Kidney (tissue), 14 donors: Measurements from ENCODE around the gene SLC25A11. TPM values are rescaled to one million over a fixed set of nuclear protein-coding genes. Genes with fewer than 3 reads are reported as not detected.

Experiments used
- DNase-seq, 5 donors: peaks; one replicate each; pipeline ENCODE4 v3.0.0-alpha.2; 2013 to 2020
- FAIRE-seq: peaks from 2 replicates; lab custom pipeline; 2012; peaks lifted over from hg19 to GRCh38; lab: Jason Lieb, UNC
- H3K27ac ChIP-seq, 2 donors: one replicate each; pipeline ENCODE4 v1.7.0; 2013; ENCODE audit warnings: low read depth in 2 of 2, low read length in 2 of 2, inconsistent platforms in 1 of 2
- H3K27me3 ChIP-seq: one replicate; pipeline ENCODE4 v1.7.1; 2013; ENCODE audit warnings: low read length, inconsistent platforms; ENCODE audit not compliant: control insufficient read depth, insufficient read depth
- H3K36me3 ChIP-seq, 3 donors: one replicate each; pipeline versions ENCODE4 v1.7.0 to v1.7.1; 2013; ENCODE audit warnings: low read length in 3 of 3, control low read depth in 1 of 3, inconsistent platforms in 1 of 3; ENCODE audit not compliant: insufficient read depth in 3 of 3, control insufficient read depth in 2 of 3
- H3K4me1 ChIP-seq, 3 donors: one replicate each; pipeline versions ENCODE4 v1.7.0 to v1.7.1; 2013; ENCODE audit warnings: low read length in 3 of 3, inconsistent platforms in 1 of 3, low read depth in 1 of 3; ENCODE audit not compliant: control insufficient read depth in 2 of 3, insufficient read depth in 2 of 3
- H3K4me3 ChIP-seq, 3 donors: one replicate each; pipeline versions ENCODE4 v1.7.0 to v1.8.1; 2013; ENCODE audit warnings: low read length in 3 of 3, control low read depth in 1 of 3, inconsistent platforms in 1 of 3
- H3K9ac ChIP-seq, 3 donors: one replicate each; pipeline versions ENCODE4 v1.7.0 to v1.7.1; 2013; ENCODE audit warnings: low read length in 3 of 3, control low read depth in 1 of 3, inconsistent platforms in 1 of 3
- H3K9me3 ChIP-seq, 3 donors: one replicate each; pipeline versions ENCODE4 v1.7.0 to v1.7.1; 2013; ENCODE audit warnings: low read length in 3 of 3, control low read depth in 1 of 3, inconsistent platforms in 1 of 3; ENCODE audit not compliant: control insufficient read depth in 2 of 3, insufficient read depth in 1 of 3
- intact Hi-C: fragments of 100-400 bp; cut with DNase I; formaldehyde crosslinking; loops from one replicate; pipeline ENCODE4 v1.11.1; 2022
- polyA plus RNA-seq: library from polyadenylated mRNA; stranded (reverse); fragments of 350-450 nt; fragmentation: Illumina TruSeq; extraction: RNeasy Lipid Tissue Mini Kit (QIAGEN cat#74804); gene quantifications from one replicate; pipeline ENCODE4 v1.2.3, GENCODE V29; 2014; ENCODE audit warnings: low read depth, low replicate concordance; ENCODE audit not compliant: insufficient read depth
- total RNA-seq: library from RNA; stranded (reverse); fragmentation: NEBNext Ultra II Directional; extraction: Animal tissue kit (Norgen Biotek cat#: 25700); gene quantifications from one replicate; pipeline ENCODE4 v1.2.1, GENCODE V29; 2021
- TF ChIP-seq, protein P1 (sequence below): IDR thresholded peaks from 3 replicates; pipeline ENCODE4 v1.5.1; 2012; ENCODE audit warnings: mild to moderate bottlenecking, moderate library complexity, borderline replicate concordance; ENCODE audit not compliant: insufficient read depth; ENCODE audit errors: extremely low read depth
- donor health status: control.
- donor health status: control.
- donor health status: control.
- donor health status: control.
- donor health status: control.
- donor health status: DM: yes; HTN: yes; CAD: no.
- donor health status: Normal renal cell carcinoma (clear cell type).

Gene SLC25A11
- total and polyA plus RNA-seq, 2 donors from 2014 or later: 60.0 to 173 TPM

GRCh38 chr17:4937553-4937952 is 2.3 kb downstream of the SLC25A11 start:
- FAIRE-seq (no peak), DNase-seq (no peak)
- Histone ChIP-seq H3K27me3 (no peaks in the 10 kb centered on the region), H3K4me3 (no peak overlapping the region), H3K27ac (no peak overlapping the region), H3K9ac (no peak overlapping the region), H3K9me3 (no peaks in the 10 kb centered on the region), H3K36me3 (peaks cover 0 to 17% (median 6%) of the 10 kb centered on the region in 3 donors), H3K4me1 (peaks cover 5 to 30% (median 18%) of the 10 kb centered on the region in 3 donors)
- TF ChIP-seq, protein P1, sequence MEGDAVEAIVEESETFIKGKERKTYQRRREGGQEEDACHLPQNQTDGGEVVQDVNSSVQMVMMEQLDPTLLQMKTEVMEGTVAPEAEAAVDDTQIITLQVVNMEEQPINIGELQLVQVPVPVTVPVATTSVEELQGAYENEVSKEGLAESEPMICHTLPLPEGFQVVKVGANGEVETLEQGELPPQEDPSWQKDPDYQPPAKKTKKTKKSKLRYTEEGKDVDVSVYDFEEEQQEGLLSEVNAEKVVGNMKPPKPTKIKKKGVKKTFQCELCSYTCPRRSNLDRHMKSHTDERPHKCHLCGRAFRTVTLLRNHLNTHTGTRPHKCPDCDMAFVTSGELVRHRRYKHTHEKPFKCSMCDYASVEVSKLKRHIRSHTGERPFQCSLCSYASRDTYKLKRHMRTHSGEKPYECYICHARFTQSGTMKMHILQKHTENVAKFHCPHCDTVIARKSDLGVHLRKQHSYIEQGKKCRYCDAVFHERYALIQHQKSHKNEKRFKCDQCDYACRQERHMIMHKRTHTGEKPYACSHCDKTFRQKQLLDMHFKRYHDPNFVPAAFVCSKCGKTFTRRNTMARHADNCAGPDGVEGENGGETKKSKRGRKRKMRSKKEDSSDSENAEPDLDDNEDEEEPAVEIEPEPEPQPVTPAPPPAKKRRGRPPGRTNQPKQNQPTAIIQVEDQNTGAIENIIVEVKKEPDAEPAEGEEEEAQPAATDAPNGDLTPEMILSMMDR: no peak
- intact Hi-C loops: no loop called here

- DNase-seq (no peak), FAIRE-seq (no peak)
- no peak overlapping the region for H3K9ac ChIP-seq
- H3K27me3 ChIP-seq: no peaks in the 10 kb centered on the region
- no peak overlapping the region for H3K4me3 ChIP-seq
- TF ChIP-seq, protein P1: no peak
- intact Hi-C loops: no loop called here
- no peak overlapping the region for H3K27ac ChIP-seq
- H3K36me3 ChIP-seq: peaks cover 0 to 14% (median 3%) of the 10 kb centered on the region in 3 donors
- peaks cover 4 to 27% (median 18%) of the 10 kb centered on the region in 3 donors for H3K4me1 ChIP-seq
- H3K9me3 ChIP-seq: no peaks in the 10 kb centered on the region
These were observed 3.4 kb downstream of the SLC25A11 start for GRCh38 chr17:4936436-4936835.

GRCh38 chr17:4935650-4936049 is 4.2 kb downstream of the SLC25A11 start:
- Histone ChIP-seq H3K9ac (no peak overlapping the region), H3K27ac (no peak overlapping the region), H3K36me3 (peaks cover 0 to 14% (median 3%) of the 10 kb centered on the region in 3 donors), H3K27me3 (no peaks in the 10 kb centered on the region), H3K9me3 (no peaks in the 10 kb centered on the region), H3K4me3 (no peak overlapping the region), H3K4me1 (peaks cover 0 to 20% (median 12%) of the 10 kb centered on the region in 3 donors)
- intact Hi-C loops: no loop called here
- TF ChIP-seq, protein P1: no peak
- DNase-seq (no peak), FAIRE-seq (no peak)
